Suppressor macrophage treated with lipopolysaccharide for 1 hour (primary cell): ENCODE results near the gene NAV2.
"Not testable (repeated sequence)": the region's sequence is repeated elsewhere in the genome, so short reads cannot be mapped to it uniquely, and the experiment has no call there.

Experiments
- DNase-seq, 3 donors: peaks; one replicate each; pipeline ENCODE4 v3.0.0-alpha.2; 2020 to 2022

Gene NAV2

DNA sequence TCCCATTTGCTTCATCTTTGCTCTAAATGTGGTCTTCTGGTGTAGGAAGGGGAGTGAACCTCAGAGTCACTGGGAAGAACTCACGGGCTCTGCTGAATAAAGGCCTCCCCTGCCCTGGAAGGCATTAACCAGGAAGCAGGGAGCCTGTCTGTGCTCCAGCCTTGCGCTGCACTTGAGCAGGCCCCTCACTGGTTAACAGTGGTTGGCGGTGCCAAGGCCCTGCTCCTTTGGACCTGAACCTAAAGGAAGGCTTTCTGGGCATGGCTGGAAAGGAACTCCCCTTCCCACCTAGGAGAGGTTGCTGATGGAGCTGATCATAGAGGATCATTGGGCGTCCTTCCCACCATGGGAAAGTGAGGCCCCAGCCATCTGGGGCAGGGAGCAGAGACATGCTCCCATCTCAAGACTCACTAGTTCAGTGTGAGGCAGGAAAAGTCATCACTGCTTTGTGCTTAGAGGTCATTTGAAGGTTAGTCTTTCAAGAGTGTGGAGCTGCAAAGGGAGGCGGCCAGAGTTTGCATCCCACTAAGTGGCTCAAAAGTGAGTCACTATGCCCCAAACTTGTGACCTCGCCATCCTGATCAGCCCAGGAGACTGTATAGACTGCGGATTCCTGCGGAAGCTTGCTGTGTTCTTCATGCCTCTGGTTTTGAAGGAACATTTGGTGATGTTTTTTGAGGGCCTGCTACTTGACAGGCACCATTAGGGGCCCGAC, 397.3 kb downstream of the NAV2 start:
- no peak for DNase-seq

DNA sequence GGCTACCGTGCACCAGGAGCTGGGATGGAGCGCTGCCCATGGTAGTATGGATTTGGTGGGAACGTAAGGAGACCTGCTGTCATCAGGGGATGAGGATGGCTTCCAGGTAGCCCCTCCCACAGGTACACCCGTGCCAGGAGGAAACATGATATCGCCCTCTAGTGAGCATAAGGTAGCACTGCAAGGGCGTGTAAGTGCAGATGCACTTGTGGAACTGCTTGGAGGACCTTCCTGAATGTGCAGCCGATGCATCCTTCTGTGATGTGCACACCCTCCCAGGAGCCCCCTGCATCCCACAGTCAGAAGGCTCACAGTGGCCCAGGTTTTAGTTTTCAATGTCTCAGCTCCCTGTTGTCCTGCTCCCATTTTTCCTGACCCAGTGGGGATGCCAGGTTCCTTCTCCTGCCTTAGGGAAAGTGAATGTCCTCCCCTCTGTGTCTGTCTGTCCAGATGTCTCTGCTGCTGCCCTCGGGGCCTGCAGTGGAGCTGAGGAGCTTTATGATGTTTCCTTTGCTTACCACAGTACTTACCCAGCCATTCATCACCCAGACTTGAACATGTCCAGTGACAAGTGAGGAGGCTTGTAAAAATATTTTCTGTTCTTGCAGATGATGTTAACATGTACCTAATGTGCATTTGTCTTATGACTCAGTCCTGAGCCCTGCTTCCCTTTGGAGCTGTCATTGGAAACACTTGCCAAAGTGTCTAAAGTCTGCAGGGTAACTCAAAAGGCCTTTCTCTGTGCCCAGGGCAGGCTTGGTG, 398.5 kb downstream of the NAV2 start:
- DNase-seq: peak; percentile 39 to 54 (median 48)

DNA sequence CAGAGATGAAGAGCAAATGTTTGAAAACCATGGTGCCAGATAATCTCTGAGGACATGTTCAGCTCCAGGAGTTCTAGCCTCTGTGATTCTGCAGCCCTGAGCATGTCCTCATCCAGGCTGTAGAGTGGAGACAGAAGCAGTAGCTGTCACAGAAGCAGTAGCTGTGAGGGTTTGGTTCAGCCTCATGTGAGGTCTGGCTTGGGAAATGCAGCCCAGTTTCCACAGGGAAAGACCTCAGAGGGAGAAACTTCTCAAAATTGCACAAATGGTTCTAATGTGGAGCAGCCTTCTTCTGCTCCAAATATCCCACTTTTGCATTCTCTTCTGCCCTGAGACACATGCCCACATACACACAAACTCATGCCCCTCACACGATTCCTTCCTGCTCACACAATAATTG, 399.2 kb downstream of the NAV2 start:
- no peak for DNase-seq

DNA sequence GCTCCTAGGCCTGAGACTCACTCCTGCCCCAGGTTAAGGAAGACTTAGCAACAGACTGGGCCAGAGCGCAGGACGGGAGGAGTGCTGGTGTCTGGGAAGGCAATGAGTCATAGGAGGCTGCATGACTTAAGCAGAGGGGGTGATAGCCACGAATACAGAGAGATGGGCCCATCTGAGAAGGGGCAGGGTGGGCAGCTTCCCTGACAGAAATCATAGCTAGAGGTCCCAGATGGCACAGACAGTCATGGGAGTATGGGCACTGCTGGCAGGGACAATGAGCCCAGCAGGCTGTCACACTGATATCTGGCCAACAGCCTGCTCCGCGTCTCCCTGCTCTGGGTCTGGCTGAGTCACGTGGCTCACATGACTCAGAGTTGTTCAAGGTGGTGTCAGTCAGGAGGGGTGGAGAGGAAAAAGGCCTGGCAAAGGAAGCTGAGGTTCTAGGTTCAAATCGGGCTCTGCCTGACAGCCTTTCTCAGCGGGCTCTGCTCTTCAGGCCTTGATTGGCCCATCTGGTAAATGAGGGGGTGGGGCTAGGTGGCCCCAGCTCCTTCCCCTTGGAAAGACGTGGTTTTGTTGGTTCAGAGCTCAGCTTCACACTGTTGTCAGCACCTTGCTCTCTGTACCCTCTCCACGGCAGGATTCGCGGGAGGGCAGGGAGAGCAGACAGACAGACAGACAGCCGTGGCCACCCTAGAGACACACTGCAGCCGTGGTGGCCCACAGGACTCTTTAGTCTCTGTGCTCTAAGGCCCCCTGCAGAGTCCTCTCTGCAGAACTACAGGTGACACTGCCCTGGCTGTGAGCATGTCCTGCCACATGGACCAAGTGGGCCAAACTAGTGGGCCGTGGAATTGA, 399.9 kb downstream of the NAV2 start:
- peak; percentile 46 to 58 (median 55) for DNase-seq

DNA sequence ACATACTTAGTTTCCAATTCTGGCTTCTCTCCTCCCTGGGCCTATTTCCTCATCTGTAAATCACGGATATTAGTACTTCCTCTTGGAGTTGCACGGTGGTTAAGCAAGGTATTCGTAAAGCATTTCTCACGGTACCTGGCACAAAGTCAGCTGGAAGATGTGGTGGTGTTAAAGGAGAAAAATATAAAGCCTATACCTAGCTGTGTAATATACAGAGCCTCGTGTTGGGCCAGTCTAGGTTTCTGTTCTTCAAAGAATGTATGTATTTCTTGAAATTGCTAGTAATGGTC, 400.5 kb downstream of the NAV2 start:
- no peak for DNase-seq

DNA sequence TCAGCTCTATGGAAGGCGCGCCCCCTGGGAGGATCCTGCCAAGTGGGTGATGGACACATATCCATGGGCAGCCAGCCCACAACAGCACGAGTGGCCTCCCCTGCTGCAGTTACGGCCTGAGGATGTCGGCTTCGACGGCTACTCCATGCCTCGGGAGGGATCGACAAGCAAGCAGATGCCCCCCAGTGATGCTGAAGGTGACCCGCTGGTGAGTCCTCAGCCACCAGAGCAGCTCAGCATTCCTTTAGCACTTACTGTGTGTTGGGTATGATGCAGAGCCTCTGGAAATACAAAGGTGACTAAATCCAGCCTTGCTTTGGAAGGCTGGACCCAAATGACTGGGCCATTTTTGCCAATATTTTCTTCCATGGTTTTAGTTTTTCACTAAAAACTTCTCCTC, 402.0 kb downstream of the NAV2 start:
- no peak for DNase-seq

DNA sequence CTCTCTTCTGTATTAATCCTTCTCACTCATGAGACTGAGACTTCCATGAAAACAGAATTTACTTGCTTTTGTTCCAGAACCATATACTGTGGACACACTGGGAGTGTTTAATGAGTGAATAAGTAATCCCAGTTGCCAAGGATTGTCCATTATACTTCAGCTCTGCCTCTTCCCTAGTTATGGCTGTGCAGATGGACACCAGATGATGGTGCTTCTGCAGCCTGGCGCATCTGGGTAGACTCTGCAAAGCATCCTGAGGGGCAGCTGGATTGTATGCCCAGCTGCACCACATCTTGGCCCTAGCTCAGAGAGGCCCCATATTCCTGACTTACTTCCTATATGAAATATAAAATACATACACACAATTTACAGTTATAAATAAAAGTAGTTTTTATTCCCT, 404.2 kb downstream of the NAV2 start:
- no peak for DNase-seq

DNA sequence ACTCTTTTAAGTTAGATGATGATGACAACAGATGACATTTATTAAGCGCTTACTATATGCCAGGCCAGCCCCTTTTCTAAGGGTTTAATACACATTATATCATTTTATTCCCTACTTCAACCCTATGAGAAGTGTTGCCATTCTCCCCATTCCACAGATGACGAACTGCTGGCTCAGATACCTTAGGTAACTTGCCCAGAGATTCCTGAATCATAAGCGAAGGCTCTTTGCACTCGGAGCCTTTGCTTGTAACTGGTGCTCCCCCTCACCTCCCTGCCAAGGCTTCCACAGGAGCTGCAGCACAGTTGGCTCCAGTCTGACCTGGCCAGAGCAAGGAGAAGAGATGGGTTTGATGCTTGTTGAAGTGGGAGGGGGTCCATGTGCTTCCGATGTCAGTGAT, 404.7 kb downstream of the NAV2 start:
- no peak for DNase-seq

DNA sequence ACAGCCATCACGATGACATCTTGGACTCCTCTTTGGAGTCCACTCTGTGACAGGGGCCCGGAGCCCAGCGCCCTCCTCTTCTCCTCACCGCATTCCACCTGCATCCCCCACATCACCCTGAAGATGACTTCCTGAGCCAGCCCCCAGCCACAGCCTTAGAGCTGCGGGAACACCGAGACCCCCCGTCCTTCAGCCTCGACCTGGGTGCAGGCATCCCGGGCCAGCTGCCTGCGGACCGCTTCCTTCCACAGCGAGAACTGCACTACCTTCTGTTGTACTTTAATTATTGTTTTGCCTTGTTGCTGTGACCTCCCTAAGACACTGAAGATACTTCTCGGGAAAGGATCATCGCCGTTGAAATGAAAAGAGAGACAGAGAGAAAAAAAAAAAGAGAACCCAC, 405.6 kb downstream of the NAV2 start:
- no peak for DNase-seq

DNA sequence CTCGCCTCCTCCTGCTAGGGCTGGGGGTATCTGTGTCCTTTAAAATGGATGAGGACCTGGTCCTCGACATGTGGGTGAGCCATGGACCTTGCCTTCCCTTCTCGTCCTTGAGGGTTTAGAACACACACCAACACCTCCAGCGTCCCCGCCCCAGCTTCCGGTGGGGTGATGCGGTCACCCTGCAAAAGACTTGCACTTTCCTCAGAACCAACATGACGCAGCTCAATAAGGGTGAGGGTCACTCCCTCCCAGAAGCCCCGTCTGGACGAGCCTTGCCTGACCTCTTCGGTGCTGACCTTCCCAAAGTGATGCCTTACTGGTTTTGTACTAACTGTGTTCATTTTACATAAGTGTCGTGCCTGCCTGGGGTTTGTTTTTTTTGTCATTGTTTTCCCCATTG, 406.7 kb downstream of the NAV2 start:
- no peak for DNase-seq

DNA sequence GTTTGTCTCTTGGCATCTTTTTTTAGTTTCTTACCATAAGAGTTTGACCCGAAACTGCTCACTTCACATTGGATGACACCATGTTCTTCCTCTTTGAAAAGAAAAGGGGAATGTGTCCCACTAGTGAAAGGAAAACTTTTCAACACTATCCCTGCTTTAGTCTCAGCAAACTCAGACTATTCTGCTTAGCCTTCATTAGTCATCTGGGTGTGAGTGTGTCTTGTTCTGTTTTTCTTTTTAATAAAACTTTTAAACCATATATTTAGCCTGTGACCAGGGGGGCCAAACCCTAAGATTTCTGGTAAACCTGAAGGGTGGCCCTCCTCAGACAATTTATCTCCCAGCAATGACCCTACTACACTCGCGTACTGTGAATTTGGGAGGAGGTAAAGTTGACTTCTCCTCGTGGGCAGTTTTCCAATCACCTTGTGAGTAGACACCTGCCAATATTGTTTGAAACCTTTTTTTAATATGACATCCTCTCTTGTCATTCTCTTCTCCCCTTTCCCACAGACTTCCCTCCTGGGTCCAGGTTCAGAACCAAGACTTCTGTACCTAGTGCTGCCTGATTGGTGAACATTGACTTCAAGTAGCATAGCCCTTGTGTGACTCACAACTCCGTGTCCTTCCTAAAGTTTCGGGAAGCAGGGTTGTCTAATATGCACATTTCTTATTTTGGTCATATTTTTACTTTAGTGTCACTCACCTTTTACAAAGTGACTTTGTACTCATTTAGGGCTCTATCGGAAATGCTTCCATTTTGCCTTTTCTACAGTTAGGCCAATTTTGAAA, 407.7 kb downstream of the NAV2 start:
- no peak for DNase-seq

DNA sequence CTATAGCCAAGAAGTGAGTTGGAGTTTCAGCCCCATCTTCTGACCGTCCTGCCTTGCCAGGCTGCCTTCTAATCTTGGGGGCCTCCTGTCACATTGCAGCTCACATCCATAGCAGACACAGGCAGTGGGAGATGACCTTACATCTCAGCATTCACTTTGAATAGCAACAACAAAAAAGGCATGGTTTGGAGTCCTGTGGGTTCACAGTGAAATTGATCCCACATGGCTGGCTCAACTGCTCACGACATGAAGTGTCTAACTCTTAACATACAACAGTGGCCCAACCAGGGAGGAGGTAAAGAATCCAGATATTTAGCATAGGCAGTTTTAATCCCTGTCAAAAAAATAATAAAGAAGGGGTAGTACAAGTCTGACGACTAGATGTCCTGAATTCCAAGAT, 409.5 kb downstream of the NAV2 start:
- DNase-seq: no peak

DNA sequence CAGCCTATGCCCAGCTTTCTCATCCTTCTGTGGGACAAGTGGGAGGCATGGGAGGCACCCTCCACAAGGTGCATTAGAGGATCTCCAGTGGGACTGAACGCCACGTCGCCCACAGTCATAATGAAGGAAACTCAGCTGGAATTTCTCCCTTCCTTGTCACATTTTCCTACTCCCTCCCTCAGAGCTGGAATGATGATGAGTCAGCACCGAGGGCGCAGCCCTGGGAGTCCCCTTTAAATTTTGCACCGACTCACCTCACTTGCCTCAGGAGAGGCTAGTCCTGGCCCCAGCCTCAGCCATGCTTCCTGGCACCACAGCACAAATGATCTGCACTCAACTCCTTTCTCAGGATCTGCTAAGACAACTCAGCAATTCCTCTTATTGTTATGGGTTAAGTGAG, 413.3 kb downstream of the NAV2 start:
- peak in 1 of 3 donors; percentile 13 for DNase-seq

DNA sequence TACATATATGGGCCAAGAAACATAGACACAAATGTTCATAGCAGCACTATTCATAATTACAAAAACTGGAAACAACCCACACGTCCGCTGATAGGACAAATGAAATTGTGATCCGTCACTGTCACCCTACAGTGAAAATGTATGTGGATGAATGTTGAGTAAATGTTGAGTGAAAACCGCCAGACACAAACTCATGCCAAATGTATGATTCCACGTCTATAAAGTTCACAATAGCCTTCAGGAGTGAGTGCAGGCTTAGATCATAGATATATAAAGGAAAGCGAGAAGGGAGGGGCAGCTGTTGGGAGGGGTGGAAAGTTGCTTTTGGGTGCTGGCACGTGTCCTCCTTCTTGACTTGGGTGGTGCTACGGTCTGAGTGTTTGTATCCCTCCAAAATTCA, 414.1 kb downstream of the NAV2 start:
- DNase-seq: no peak

DNA sequence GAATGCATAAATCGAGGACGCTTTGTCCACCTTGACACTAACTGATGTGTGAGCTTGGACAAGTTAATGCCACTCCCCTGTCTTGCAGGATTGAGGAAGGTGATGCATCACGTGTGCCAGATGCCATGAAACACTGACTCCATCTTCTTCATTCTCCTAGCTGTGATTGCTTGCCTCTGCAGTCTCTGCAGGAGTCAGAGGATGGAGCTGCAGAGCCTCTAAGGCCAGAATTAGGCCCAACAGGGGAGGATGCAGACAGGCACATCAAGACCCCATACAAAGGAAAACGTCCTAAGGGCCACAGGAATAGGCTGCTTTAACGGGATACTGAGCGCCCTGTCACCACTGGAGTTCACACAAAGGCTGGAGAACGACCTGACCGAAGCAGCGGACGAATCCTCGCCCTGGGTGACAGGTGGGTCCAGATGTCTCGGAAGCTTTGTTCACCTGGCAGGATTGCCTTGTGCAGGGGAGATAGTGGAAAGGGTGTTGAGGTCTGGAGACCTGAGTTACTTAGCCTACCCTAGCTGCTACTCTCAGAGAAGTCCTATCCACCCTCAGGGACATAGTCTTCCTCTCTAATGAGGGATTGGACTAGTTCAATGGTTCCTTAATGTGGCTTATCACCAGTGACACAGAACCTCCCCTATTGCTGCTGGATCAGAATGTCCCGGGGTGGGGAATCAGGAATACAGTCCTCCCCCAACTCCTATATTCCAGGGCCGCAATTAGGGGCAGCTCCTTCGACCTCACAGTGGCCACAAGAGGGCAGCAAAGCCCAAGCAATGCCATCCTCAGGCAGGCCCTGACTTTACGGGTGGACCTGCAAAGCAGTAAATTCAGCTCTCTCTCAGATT, 415.3 kb downstream of the NAV2 start:
- peak; percentile 69 to 79 (median 75) for DNase-seq

DNA sequence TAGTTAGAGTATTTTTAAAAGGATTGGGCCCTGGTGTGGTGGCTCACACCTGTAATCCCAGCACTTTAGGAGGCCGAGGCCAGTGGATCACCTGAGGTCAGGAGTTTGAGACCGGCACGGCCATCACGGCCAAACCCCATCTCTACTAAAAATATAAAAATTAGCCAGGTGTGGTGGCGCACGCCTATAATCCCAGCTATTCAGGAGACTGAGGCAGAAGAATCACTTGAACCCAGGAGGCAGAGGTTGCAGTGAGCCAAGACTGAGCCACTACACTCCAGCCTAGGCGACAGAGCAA, 415.8 kb downstream of the NAV2 start:
- not testable (repeated sequence) for DNase-seq

DNA sequence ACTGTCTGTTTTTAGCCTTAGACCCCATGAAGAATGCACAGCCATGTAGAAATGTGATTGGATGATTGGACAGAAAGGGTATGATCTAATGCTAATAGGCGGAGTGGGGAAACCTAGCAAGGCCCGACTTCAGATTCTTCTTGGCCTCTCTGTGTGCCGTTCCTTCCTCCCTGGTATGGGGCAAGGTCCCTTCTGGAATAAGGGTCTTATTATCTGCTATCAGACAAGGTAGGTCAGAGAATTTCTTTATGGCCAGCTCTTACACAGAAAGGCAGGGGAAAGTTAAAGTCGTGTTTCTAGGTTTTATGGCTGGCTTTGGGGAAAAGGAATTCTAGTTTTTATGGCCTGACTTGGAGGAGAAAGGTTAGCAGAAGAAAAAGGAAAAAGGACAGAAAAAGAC, 417.0 kb downstream of the NAV2 start:
- DNase-seq: no peak

DNA sequence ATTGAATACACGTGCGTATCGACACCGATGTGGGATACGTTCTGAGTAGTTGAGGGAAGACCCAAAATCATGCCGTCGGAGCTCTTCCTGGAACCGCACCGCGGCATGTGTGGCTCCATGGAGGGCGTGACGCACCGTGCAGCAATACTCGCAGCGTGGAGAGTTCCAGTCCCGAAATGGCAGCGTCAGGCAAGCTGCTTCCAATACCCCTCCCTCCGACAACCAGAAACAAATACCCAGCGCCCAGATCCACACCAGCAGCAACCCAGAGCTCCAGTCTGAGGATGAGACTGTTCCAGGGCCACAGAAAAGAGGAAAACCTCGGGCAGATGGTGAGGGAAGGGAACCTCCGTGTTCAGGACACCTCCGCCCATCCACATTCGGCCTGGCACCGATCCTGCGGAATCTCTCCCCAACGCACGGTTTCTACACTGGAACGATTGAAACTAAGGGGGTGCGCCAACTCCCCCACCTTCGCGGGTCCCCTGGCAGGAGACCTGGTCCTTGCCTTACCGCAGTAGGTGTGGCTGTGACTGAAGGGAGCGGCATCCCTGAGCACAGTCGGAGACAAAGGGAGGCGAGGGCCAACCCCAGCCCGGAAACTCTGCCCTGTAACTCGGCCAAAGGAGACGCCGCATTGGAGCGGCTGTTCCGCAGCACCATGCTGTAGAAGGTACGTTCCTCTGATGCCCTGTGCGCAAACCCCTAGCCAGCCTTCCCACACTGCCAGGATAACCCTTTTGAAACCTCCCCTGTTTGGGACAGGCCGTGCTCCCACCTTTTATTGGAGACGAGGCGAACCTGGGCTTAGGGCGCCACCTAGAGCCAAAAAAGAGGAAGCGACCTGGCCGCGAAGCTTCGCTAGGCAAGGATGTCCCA, 419.4 kb downstream of the NAV2 start:
- peak; percentile 55 to 69 (median 66) for DNase-seq

DNA sequence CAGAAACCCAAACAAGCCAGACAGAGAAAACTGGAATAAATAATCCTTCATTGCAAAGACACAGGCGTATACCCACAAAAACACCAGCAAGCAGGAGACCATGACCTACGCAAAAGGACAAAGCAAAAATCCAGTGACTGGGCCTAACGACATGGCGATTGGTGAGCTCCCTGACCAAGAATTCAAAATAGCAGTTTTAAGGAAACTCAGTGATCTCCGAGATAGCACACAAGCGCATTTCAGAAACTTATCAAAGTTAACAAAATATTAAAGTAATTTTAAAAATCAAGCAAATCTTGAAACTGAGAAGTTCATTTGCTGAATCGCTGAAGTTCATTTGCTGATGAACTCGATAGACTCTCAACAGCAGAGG, 420.0 kb downstream of the NAV2 start:
- no peak for DNase-seq

DNA sequence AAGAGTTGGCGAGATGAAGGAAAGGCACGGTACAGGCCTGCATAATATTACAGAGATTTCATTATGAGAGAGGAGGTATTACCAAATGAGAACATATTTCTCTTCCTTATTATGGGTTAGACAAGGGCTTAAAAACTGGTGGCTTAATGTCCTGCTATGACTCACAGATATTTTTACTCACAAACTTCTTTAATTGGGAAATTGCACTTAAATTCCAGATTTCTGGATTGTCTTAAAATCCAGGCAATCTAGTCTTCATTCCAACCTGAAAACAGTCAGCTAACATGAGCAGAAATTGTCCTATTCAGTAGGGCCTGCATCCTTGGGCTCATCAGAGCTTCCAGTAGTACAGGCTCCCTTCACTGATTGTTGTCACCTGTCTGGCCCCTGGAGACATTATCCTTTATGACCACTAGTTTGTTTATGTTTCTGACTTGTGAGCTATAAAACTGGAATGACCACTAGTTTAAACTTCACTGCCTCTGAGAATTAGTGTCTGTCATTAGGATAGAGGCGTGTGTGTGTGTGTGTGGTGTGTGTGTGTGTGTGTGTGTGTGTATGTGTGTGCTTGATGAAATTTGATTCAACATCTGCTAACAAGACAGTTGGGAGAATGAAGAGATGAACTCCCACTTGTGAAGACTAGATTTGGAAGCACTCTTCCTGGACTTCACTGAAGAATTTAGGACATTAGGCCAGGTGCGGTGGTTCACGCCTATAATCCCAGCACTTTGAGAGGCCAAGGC, 422.5 kb downstream of the NAV2 start:
- DNase-seq: no peak

DNA sequence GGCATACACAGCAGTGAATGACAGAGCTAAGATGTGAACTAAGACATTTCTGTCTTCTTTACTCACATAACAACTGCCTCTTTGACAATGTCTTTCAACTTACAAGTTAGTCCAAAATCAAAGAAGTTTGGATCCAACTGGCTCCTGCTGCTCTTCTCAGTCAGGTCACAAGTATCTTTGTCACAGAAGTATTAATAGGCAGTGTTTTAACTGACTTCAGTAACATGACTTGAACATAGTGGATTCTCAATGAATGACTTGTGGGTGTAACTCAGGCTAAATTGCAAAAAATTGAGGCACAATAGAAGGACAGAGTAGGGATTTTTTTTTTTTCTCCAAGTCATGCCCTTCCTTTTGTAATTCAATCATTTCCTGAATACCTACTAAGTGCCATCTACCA, 425.0 kb downstream of the NAV2 start:
- DNase-seq: no peak
